NCI-H345 treated with DMSO at 0.1 percent for 48 hours (cell line): ENCODE measurements around the gene CGA.
"Not testable (repeated sequence)": the region's sequence is repeated elsewhere in the genome, so short reads cannot be mapped to it uniquely, and the experiment has no call there.

Source experiments
- DNase-seq: peaks from one replicate; lab custom pipeline; 2025; ENCODE audit not compliant: unreplicated experiment; lab: John Stamatoyannopoulos, UW

Gene CGA

GRCh38 chr6:87095087-87095509 is at the start of gene CGA:
Gene CGA, minus strand, starts transcription at chr6:87095106. Its CDS starts 6,906 bp downstream, at chr6:87088200.
- no peak for DNase-seq

- not testable (repeated sequence) for DNase-seq
Observed at GRCh38 chr6:87139927-87140326, 45.0 kb upstream of the CGA start.

GRCh38 chr6:87139236-87139635 is 44.3 kb upstream of the CGA start:
- peak; percentile 44 for DNase-seq

- DNase-seq = no peak
Observed at GRCh38 chr6:87136963-87137362, 42.1 kb upstream of the CGA start.

GRCh38 chr6:87127737-87128136 is 32.8 kb upstream of the CGA start:
- DNase-seq = no peak

- no peak for DNase-seq
Observed at GRCh38 chr6:87126501-87126900, 31.6 kb upstream of the CGA start.

GRCh38 chr6:87124074-87124473 is 29.2 kb upstream of the CGA start:
- no peak for DNase-seq

- DNase-seq = no peak
Observed at GRCh38 chr6:87122477-87122876, 27.6 kb upstream of the CGA start.

GRCh38 chr6:87118054-87118453 is 23.1 kb upstream of the CGA start:
- DNase-seq = no peak

- no peak for DNase-seq
Observed at GRCh38 chr6:87116922-87117321, 22.0 kb upstream of the CGA start.

- no peak for DNase-seq
Observed at GRCh38 chr6:87115402-87116135, 20.7 kb upstream of the CGA start.

- no peak for DNase-seq
Observed at GRCh38 chr6:87110636-87111035, 15.7 kb upstream of the CGA start.

GRCh38 chr6:87105823-87106222 is 10.9 kb upstream of the CGA start:
- no peak for DNase-seq

GRCh38 chr6:87104667-87105066 is 9.8 kb upstream of the CGA start:
- no peak for DNase-seq

- DNase-seq = no peak
Observed at GRCh38 chr6:87103977-87104601, 9.2 kb upstream of the CGA start.

- no peak for DNase-seq
Observed at GRCh38 chr6:87102151-87102621, 7.3 kb upstream of the CGA start.

GRCh38 chr6:87101067-87101466 is 6.2 kb upstream of the CGA start:
- DNase-seq = no peak

- no peak for DNase-seq
Observed at GRCh38 chr6:87100216-87100615, 5.3 kb upstream of the CGA start.

GRCh38 chr6:87099472-87099871 is 4.6 kb upstream of the CGA start:
- no peak for DNase-seq

- DNase-seq = no peak
Observed at GRCh38 chr6:87094576-87094975, 330 bp downstream of the CGA start.

- no peak for DNase-seq
Observed at GRCh38 chr6:87093651-87094050, 1.3 kb downstream of the CGA start.

GRCh38 chr6:87093199-87093598 is 1.7 kb downstream of the CGA start:
- DNase-seq = no peak

- DNase-seq = no peak
Observed at GRCh38 chr6:87092435-87092834, 2.5 kb downstream of the CGA start.
